ENCODE data around the gene KY. TPM values are rescaled to one million over a fixed set of nuclear protein-coding genes. Genes with fewer than 3 reads are reported as not detected.

Gene KY
- total and polyA plus RNA-seq, 9 of the 15 experiments (the other 6 are each of a cell fraction or from before 2014, with no cell fraction given) = not detected

DNA sequence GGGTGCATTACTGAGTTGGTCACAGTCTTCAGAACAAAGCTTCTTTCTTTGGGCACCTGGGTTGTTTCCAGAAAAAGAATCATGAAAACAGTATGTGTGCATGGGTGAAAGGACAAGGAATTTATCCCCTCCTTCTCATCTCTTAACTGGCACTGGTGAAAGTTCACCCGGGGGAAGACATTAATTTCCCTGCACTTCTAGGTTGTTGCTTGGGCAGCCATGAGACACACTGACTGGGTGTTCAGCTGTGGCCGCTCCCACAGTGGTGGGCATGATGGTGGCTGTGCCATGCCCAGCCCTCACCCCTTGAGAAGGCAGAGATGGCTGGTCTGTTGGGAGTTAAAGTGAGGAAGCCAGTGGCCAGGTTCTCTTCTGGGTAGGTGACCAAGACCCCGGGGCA is 16.6 kb upstream of the KY start:
- WGBS (ENCODE audit: insufficient coverage, low coverage, missing lambda C conversion rate) = 0% methylated on average over 1 of the region's 3 CpGs
- H3K36me3 ChIP-seq (ENCODE audit: control insufficient read depth, insufficient read depth, low read length) = no peaks in the 10 kb centered on the region
- H3K9ac ChIP-seq (ENCODE audit: insufficient read depth in 1 of 2, low read depth in 2 of 2, low read length in 2 of 2) = no peak overlapping the region
- BruUV-seq (replicated peaks) = no TSS peak
- H4K20me1 ChIP-seq (replicated peaks; ENCODE audit: control insufficient read depth, insufficient read depth, low read length) = no peaks in the 10 kb centered on the region
- no peak for FAIRE-seq
- no peak for ATAC-seq
- no peaks in the 10 kb centered on the region for H3K9me1 ChIP-seq (ENCODE audit: control insufficient read depth, insufficient read depth, low read length)
- no peak for TF ChIP-seq EGR1 (conservative IDR thresholded peaks at IDR 0.05)
- TF ChIP-seq ZNF444 (CRISPR knock-in tag; IDR thresholded peaks at IDR 0.05) = no peak
- TF ChIP-seq ZNF695 (CRISPR knock-in tag; IDR thresholded peaks at IDR 0.05) = no peak
- TF ChIP-seq ILK (tag; IDR thresholded peaks at IDR 0.05; ENCODE audit: borderline replicate concordance, low read depth) = no peak
- no peak for TF ChIP-seq ZNF197 (CRISPR knock-in tag; IDR thresholded peaks at IDR 0.05; ENCODE audit: low read depth)
- TF ChIP-seq XRCC5 (IDR thresholded peaks at IDR 0.05; ENCODE audit: low read depth, low read length) = no peak
- no peak for TF ChIP-seq KLF13 (tag; IDR thresholded peaks at IDR 0.05; ENCODE audit: borderline replicate concordance, low read depth)
- no peak for TF ChIP-seq LEF1 (IDR thresholded peaks at IDR 0.05)
- no peak for TF ChIP-seq POLR2AphosphoS5 (IDR thresholded peaks at IDR 0.05; ENCODE audit: control insufficient read depth, insufficient read depth, low read depth, low read length)
- TF ChIP-seq HNRNPH1 (optimal IDR thresholded peaks at IDR 0.05; ENCODE audit: low read depth, low read length) = no peak
- TF ChIP-seq MLLT1 (IDR thresholded peaks at IDR 0.05) = no peak
- no peak for TF ChIP-seq GTF2F1 (IDR thresholded peaks at IDR 0.05; ENCODE audit: low read depth, low read length)
- no peak overlapping the region for H3K4me3 ChIP-seq
- H2AFZ ChIP-seq (ENCODE audit: low read depth, low read length) = no peak overlapping the region
- no peak for DNase-seq (ENCODE audit: extremely low read depth in 1 of 4, low spot score in 3 of 4)
- H3K27me3 ChIP-seq (ENCODE audit: control insufficient read depth in 2 of 2, insufficient read depth in 2 of 2, low read length in 2 of 2) = peaks cover 0 to 13% of the 10 kb centered on the region in 2 experiments; a peak in 1 of 5 replicates
- no peaks in the 10 kb centered on the region for H3K4me1 ChIP-seq (replicated peaks in 1 of 2; ENCODE audit: control insufficient read depth in 2 of 2, insufficient read depth in 2 of 2, low read length in 2 of 2)
- H3K79me2 ChIP-seq (ENCODE audit: control insufficient read depth, insufficient read depth, low read length) = no peaks in the 10 kb centered on the region
- no peaks in the 10 kb centered on the region for H3K9me3 ChIP-seq (replicated peaks; ENCODE audit: control insufficient read depth, insufficient read depth, low read depth, low read length)
- ChIA-PET POLR2A (no interaction called here), CTCF (ENCODE audit: low intra/inter-chr PET ratio) (no interaction called here)
- no peak overlapping the region for H3K4me2 ChIP-seq (ENCODE audit: insufficient read depth, low read length)
- no peak overlapping the region for H3K27ac ChIP-seq (ENCODE audit: extremely low read depth, low read depth, low read length)
- intact Hi-C loops (cut with micrococcal nuclease) (no loop called here), in situ Hi-C loops (cut with MboI) (no loop called here)

Data from K562 (cell line).